ENCODE data around the gene PERM1. TPM values are rescaled to one million over a fixed set of nuclear protein-coding genes. Genes with fewer than 3 reads are reported as not detected.
A peak's percentile ranks its signal among the peaks of the same experiment; 100 is the strongest.

The PERM1 gene
- total RNA-seq, 2 experiments from 2014 or later = not detected

- ATAC-seq = peak; percentile 72
- H3K4me3 Mint-ChIP-seq = peak within 1 kb of the TSS; percentile 82
- intact Hi-C loops (cut with DNase I, micrococcal nuclease) = loop anchor here (1.0 to 10.0 kb wide), 2 partner anchors 64 to 99 kb away; partner anchors contain the start of gene AGRN (in 1 of the 2)
- DNase-seq = peak; percentile 91
- H3K4me1 Mint-ChIP-seq = peaks cover 19% of the 10 kb centered on the region
- H3K9me3 Mint-ChIP-seq (ENCODE audit: low read depth) = no peaks in the 10 kb centered on the region
- no peak within 1 kb of the TSS for H3K27ac Mint-ChIP-seq
- peaks cover 11% of the 10 kb centered on the region for H3K36me3 Mint-ChIP-seq (ENCODE audit: low read depth)
- no peaks in the 10 kb centered on the region for H3K27me3 Mint-ChIP-seq
- CTCF ChIA-PET = no interaction called here
- POLR2A ChIA-PET = no interaction called here
Measured at GRCh38 chr1:960363-961131, 21.3 kb downstream of the PERM1 start, which contains the start of gene KLHL17. Gene KLHL17 (plus strand): TSS chr1:960584. CDS start chr1:960694, 110 bp downstream.

GRCh38 chr1:959731-960362 is 22.0 kb downstream of the PERM1 start:
- H3K4me1 Mint-ChIP-seq = peaks cover 18% of the 10 kb centered on the region
- peaks cover 18% of the 10 kb centered on the region for H3K36me3 Mint-ChIP-seq (ENCODE audit: low read depth)
- ChIA-PET CTCF (interaction anchor here (1.1 kb wide), 1 partner anchor 23 kb away, joined by 3 read pairs; no protein-coding TSS in a partner anchor), POLR2A (no interaction called here)
- no peaks in the 10 kb centered on the region for H3K27me3 Mint-ChIP-seq
- no peaks in the 10 kb centered on the region for H3K9me3 Mint-ChIP-seq (ENCODE audit: low read depth)
- peak overlapping the region; percentile 82 for H3K4me3 Mint-ChIP-seq
- intact Hi-C loops (cut with DNase I, micrococcal nuclease) = loop anchor here (1.0 to 10.0 kb wide), 7 partner anchors 41 to 348 kb away; partner anchors contain the start of genes AGRN (in 1 of the 2), C1orf159 (in 1 of the 2) and PUSL1 (in 1 of the 2)
- no peak for DNase-seq
- H3K27ac Mint-ChIP-seq = no peak overlapping the region
- peak; percentile 2 for ATAC-seq

GRCh38 chr1:958823-959730 is 22.8 kb downstream of the PERM1 start, which contains the start of gene NOC2L:
Gene NOC2L (minus strand): TSS chr1:959256. CDS start chr1:959240, 16 bp downstream.
- ATAC-seq (peak; percentile 86), DNase-seq (peak; percentile 98)
- H3K36me3 Mint-ChIP-seq (ENCODE audit: low read depth) = peaks cover 18% of the 10 kb centered on the region
- intact Hi-C loops (cut with DNase I, micrococcal nuclease) = loop anchor here in 1 of 2 experiments (1.0 kb wide), 5 partner anchors 42 to 349 kb away; partner anchors contain the start of genes C1orf159 and PUSL1
- ChIA-PET CTCF (interaction anchor here (1.1 kb wide), 1 partner anchor 24 kb away, joined by 3 read pairs; no protein-coding TSS in a partner anchor), POLR2A (interaction anchor here (0.6 to 0.7 kb wide), 3 partner anchors 18 to 587 kb away, joined by 3 to 4 read pairs (median 3); partner anchors contain the start of gene MRPL20)
- H3K4me3 Mint-ChIP-seq = peak within 1 kb of the TSS; percentile 82
- H3K27ac Mint-ChIP-seq = peak within 1 kb of the TSS; percentile 63
- H3K4me1 Mint-ChIP-seq = peaks cover 18% of the 10 kb centered on the region
- no peaks in the 10 kb centered on the region for H3K27me3 Mint-ChIP-seq
- H3K9me3 Mint-ChIP-seq (ENCODE audit: low read depth) = no peaks in the 10 kb centered on the region

GRCh38 chr1:956636-957035 is 25.3 kb downstream of the PERM1 start:
- DNase-seq = no peak
- no peak overlapping the region for H3K4me3 Mint-ChIP-seq
- ChIA-PET POLR2A (no interaction called here), CTCF (no interaction called here)
- ATAC-seq = no peak
- H3K27me3 Mint-ChIP-seq = no peaks in the 10 kb centered on the region
- H3K4me1 Mint-ChIP-seq = peaks cover 17% of the 10 kb centered on the region
- H3K9me3 Mint-ChIP-seq (ENCODE audit: low read depth) = no peaks in the 10 kb centered on the region
- intact Hi-C loops (cut with DNase I, micrococcal nuclease) = no loop called here
- no peak overlapping the region for H3K27ac Mint-ChIP-seq
- H3K36me3 Mint-ChIP-seq (ENCODE audit: low read depth) = peaks cover 30% of the 10 kb centered on the region

- CTCF ChIA-PET = no interaction called here
- Mint-ChIP-seq H3K4me3 (no peak overlapping the region), H3K27me3 (no peaks in the 10 kb centered on the region), H3K9me3 (ENCODE audit: low read depth) (no peaks in the 10 kb centered on the region), H3K4me1 (peaks cover 13% of the 10 kb centered on the region), H3K36me3 (ENCODE audit: low read depth) (peaks cover 39% of the 10 kb centered on the region), H3K27ac (no peak overlapping the region)
- ATAC-seq (no peak), DNase-seq (no peak)
- POLR2A ChIA-PET = no interaction called here
- intact Hi-C loops (cut with DNase I, micrococcal nuclease) = no loop called here
Measured at GRCh38 chr1:955474-955873, 26.4 kb downstream of the PERM1 start.

GRCh38 chr1:954927-955326 is 27.0 kb downstream of the PERM1 start:
- Mint-ChIP-seq H3K4me3 (no peak overlapping the region), H3K4me1 (peaks cover 13% of the 10 kb centered on the region), H3K36me3 (ENCODE audit: low read depth) (peaks cover 43% of the 10 kb centered on the region), H3K27me3 (no peaks in the 10 kb centered on the region), H3K27ac (no peak overlapping the region), H3K9me3 (ENCODE audit: low read depth) (no peaks in the 10 kb centered on the region)
- intact Hi-C loops (cut with DNase I, micrococcal nuclease) = no loop called here
- DNase-seq (no peak), ATAC-seq (no peak)
- CTCF ChIA-PET = no interaction called here
- POLR2A ChIA-PET = no interaction called here

GRCh38 chr1:953524-954320 is 28.2 kb downstream of the PERM1 start:
- ChIA-PET CTCF (no interaction called here), POLR2A (no interaction called here)
- Mint-ChIP-seq H3K9me3 (ENCODE audit: low read depth) (no peaks in the 10 kb centered on the region), H3K4me1 (peaks cover 13% of the 10 kb centered on the region), H3K36me3 (ENCODE audit: low read depth) (peaks cover 51% of the 10 kb centered on the region), H3K27ac (no peak overlapping the region), H3K27me3 (no peaks in the 10 kb centered on the region), H3K4me3 (no peak overlapping the region)
- DNase-seq (no peak), ATAC-seq (no peak)
- intact Hi-C loops (cut with DNase I, micrococcal nuclease) = no loop called here

GRCh38 chr1:952603-953002 is 29.3 kb downstream of the PERM1 start:
- H3K27me3 Mint-ChIP-seq = no peaks in the 10 kb centered on the region
- H3K4me3 Mint-ChIP-seq = no peak overlapping the region
- ChIA-PET CTCF (no interaction called here), POLR2A (no interaction called here)
- no peak for DNase-seq
- H3K36me3 Mint-ChIP-seq (ENCODE audit: low read depth) = peaks cover 51% of the 10 kb centered on the region
- ATAC-seq = no peak
- no peak overlapping the region for H3K27ac Mint-ChIP-seq
- peaks cover 6% of the 10 kb centered on the region for H3K4me1 Mint-ChIP-seq
- no peaks in the 10 kb centered on the region for H3K9me3 Mint-ChIP-seq (ENCODE audit: low read depth)
- intact Hi-C loops (cut with DNase I, micrococcal nuclease) = no loop called here

GRCh38 chr1:952201-952600 is 29.7 kb downstream of the PERM1 start:
- H3K4me3 Mint-ChIP-seq = no peak overlapping the region
- CTCF ChIA-PET = no interaction called here
- POLR2A ChIA-PET = no interaction called here
- no peaks in the 10 kb centered on the region for H3K27me3 Mint-ChIP-seq
- H3K27ac Mint-ChIP-seq = no peak overlapping the region
- H3K9me3 Mint-ChIP-seq (ENCODE audit: low read depth) = no peaks in the 10 kb centered on the region
- ATAC-seq (no peak), DNase-seq (no peak)
- intact Hi-C loops (cut with DNase I, micrococcal nuclease) = no loop called here
- H3K4me1 Mint-ChIP-seq = peaks cover 2% of the 10 kb centered on the region
- peaks cover 50% of the 10 kb centered on the region for H3K36me3 Mint-ChIP-seq (ENCODE audit: low read depth)

GRCh38 chr1:951364-951763 is 30.5 kb downstream of the PERM1 start:
- ATAC-seq (no peak), DNase-seq (no peak)
- Mint-ChIP-seq H3K27me3 (no peaks in the 10 kb centered on the region), H3K27ac (no peak overlapping the region), H3K4me1 (no peaks in the 10 kb centered on the region), H3K4me3 (no peak overlapping the region), H3K9me3 (ENCODE audit: low read depth) (no peaks in the 10 kb centered on the region), H3K36me3 (ENCODE audit: low read depth) (peaks cover 48% of the 10 kb centered on the region)
- CTCF ChIA-PET = no interaction called here
- POLR2A ChIA-PET = no interaction called here
- intact Hi-C loops (cut with DNase I, micrococcal nuclease) = no loop called here

- H3K9me3 Mint-ChIP-seq (ENCODE audit: low read depth) = no peaks in the 10 kb centered on the region
- no peak for DNase-seq
- POLR2A ChIA-PET = no interaction called here
- no peaks in the 10 kb centered on the region for H3K4me1 Mint-ChIP-seq
- H3K27me3 Mint-ChIP-seq = no peaks in the 10 kb centered on the region
- no peak overlapping the region for H3K27ac Mint-ChIP-seq
- peaks cover 50% of the 10 kb centered on the region for H3K36me3 Mint-ChIP-seq (ENCODE audit: low read depth)
- no peak for ATAC-seq
- no peak overlapping the region for H3K4me3 Mint-ChIP-seq
- intact Hi-C loops (cut with DNase I, micrococcal nuclease) = no loop called here
- CTCF ChIA-PET = no interaction called here
Measured at GRCh38 chr1:950881-951280, 31.0 kb downstream of the PERM1 start.
